IMR-90 (cell line): ENCODE measurements around the gene POM121L2. TPM values are rescaled to one million over a fixed set of nuclear protein-coding genes. Genes with fewer than 3 reads are reported as not detected.

Experiments used
- ATAC-seq: fragments of 200-7000 bp; cut with Tn5 transposase; 2 replicates; pipeline ENCODE4 v1.9.1; 2020; ENCODE audit warnings: low read depth, mild to moderate bottlenecking, moderate library complexity
- BruUV-seq: library from RNA; stranded (reverse); fragments of 400-500 nt; replicated peaks from 2 replicates; lab custom pipeline; 2021; lab: Mats Ljungman, UMichigan
- CTCF ChIA-PET: fragments of 300-600 bp; formaldehyde crosslinking; extraction: SDS; loops from one replicate; lab custom pipeline; 2021; ENCODE audit warnings: antibody characterized with exemption; lab: Yijun Ruan, JAX
- POLR2A ChIA-PET: fragments of 300-600 bp; sonication (Branson Sonifier 250); formaldehyde crosslinking; loops from one replicate; lab custom pipeline; 2022; ENCODE audit warnings: antibody characterized with exemption; ENCODE audit not compliant: unreplicated experiment; lab: Charles Lee
- DNase-seq: peaks from one replicate; pipeline ENCODE4 v3.0.0; 2013
- H2AFZ ChIP-seq: replicated peaks from 2 replicates; pipeline ENCODE3; 2013; ENCODE audit warnings: low read length, mild to moderate bottlenecking; ENCODE audit not compliant: poor library complexity
- H2AK5ac ChIP-seq: 2 replicates; pipeline ENCODE4 v1.6.1; 2013; ENCODE audit warnings: low read depth, low read length, inconsistent platforms
- H2AK9ac ChIP-seq: replicated peaks from 2 replicates; pipeline ENCODE3; 2013; ENCODE audit warnings: mild to moderate bottlenecking, low read depth, low read length, moderate library complexity; ENCODE audit not compliant: poor library complexity
- H2BK120ac ChIP-seq: 2 replicates; pipeline ENCODE4 v1.6.1; 2013; ENCODE audit warnings: low read depth, low read length, inconsistent platforms
- H2BK15ac ChIP-seq: 3 replicates; pipeline ENCODE4 v1.6.1; 2013; ENCODE audit warnings: low read depth, low read length, inconsistent platforms
- H2BK20ac ChIP-seq: 2 replicates; pipeline ENCODE4 v1.6.1; 2013; ENCODE audit warnings: low read depth, mild to moderate bottlenecking, inconsistent platforms, low read length, moderate library complexity
- H2BK5ac ChIP-seq: 2 replicates; pipeline ENCODE4 v1.6.1; 2013; ENCODE audit warnings: mild to moderate bottlenecking, low read depth, low read length, inconsistent platforms; ENCODE audit not compliant: poor library complexity, severe bottlenecking
- H3K14ac ChIP-seq: replicated peaks from 2 replicates; pipeline ENCODE4 v1.6.1; 2013; ENCODE audit warnings: low read depth, low read length, inconsistent platforms
- H3K18ac ChIP-seq: 2 replicates; pipeline ENCODE4 v1.6.1; 2013; ENCODE audit warnings: low read depth, low read length, control low read depth
- H3K23ac ChIP-seq: 2 replicates; pipeline ENCODE4 v1.6.1; 2013; ENCODE audit warnings: low read depth, low read length, inconsistent platforms
- H3K27ac ChIP-seq: 2 replicates; pipeline ENCODE4 v1.5.1; 2013; ENCODE audit warnings: mild to moderate bottlenecking, control low read depth, low read length; ENCODE audit not compliant: insufficient read depth
- H3K27me3 ChIP-seq: 2 replicates; pipeline ENCODE4 v1.6.1; 2013; ENCODE audit warnings: low read length; ENCODE audit not compliant: control insufficient read depth, insufficient read depth
- H3K36me3 ChIP-seq: 2 replicates; pipeline ENCODE4 v1.6.1; 2013; ENCODE audit warnings: low read length, mixed read lengths; ENCODE audit not compliant: control insufficient read depth, insufficient read depth
- H3K4ac ChIP-seq: 2 replicates; pipeline ENCODE4 v1.6.1; 2013; ENCODE audit warnings: low read depth, low read length, inconsistent platforms
- H3K4me1 ChIP-seq: 2 replicates; pipeline ENCODE4 v1.6.1; 2013; ENCODE audit warnings: low read length, mixed read lengths; ENCODE audit not compliant: control insufficient read depth, insufficient read depth
- H3K4me2 ChIP-seq: 2 replicates; pipeline ENCODE4 v1.6.1; 2013; ENCODE audit warnings: low read depth, mild to moderate bottlenecking, control low read depth, low read length, moderate library complexity
- H3K4me3 ChIP-seq: 2 replicates; pipeline ENCODE4 v1.5.1; 2013; ENCODE audit warnings: low read depth, mild to moderate bottlenecking, control low read depth, low read length, moderate library complexity; ENCODE audit not compliant: insufficient read depth
- H3K56ac ChIP-seq: 2 replicates; pipeline ENCODE4 v1.6.1; 2013; ENCODE audit warnings: low read length, inconsistent platforms; ENCODE audit not compliant: insufficient read depth; ENCODE audit errors: extremely low read depth
- H3K79me1 ChIP-seq, 2 experiments: 2 replicates each; pipeline ENCODE4 v1.6.1; 2013; ENCODE audit warnings: low read length in 2 of 2, inconsistent platforms in 1 of 2, low read depth in 1 of 2
- H3K9ac ChIP-seq: 2 replicates; pipeline ENCODE4 v1.6.1; 2013; ENCODE audit warnings: low read depth, low read length, control low read depth
- H3K9me1 ChIP-seq: 2 replicates; pipeline ENCODE4 v1.6.1; 2013; ENCODE audit warnings: low read length, inconsistent platforms; ENCODE audit not compliant: insufficient read depth
- H3K9me3 ChIP-seq: 2 replicates; pipeline ENCODE4 v1.6.1; 2013; ENCODE audit warnings: low read length; ENCODE audit not compliant: control insufficient read depth, insufficient read depth
- H4K20me1 ChIP-seq: 2 replicates; pipeline ENCODE4 v1.6.1; 2013; ENCODE audit warnings: low read length, inconsistent platforms; ENCODE audit not compliant: insufficient read depth
- H4K5ac ChIP-seq: 2 replicates; pipeline ENCODE4 v1.6.1; 2013; ENCODE audit warnings: mild to moderate bottlenecking, low read depth, low read length, control low read depth
- H4K8ac ChIP-seq, 2 experiments: 2 replicates each; pipeline ENCODE4 v1.6.1; 2013; ENCODE audit warnings: low read depth in 2 of 2, low read length in 2 of 2, control low read depth in 1 of 2, inconsistent platforms in 1 of 2
- H4K91ac ChIP-seq: 2 replicates; pipeline ENCODE4 v1.6.1; 2013; ENCODE audit warnings: low read depth, low read length, inconsistent platforms; ENCODE audit not compliant: insufficient read depth
- FOS ChIP-seq: fragments of 150-350 bp; IDR thresholded peaks from 2 replicates; pipeline ENCODE4 v1.6.1; 2016; ENCODE audit warnings: low read depth, low read length
- MXI1 ChIP-seq: IDR thresholded peaks from 2 replicates; pipeline ENCODE4 v1.6.1; 2012; ENCODE audit warnings: low read depth, mild to moderate bottlenecking, low read length, moderate library complexity, borderline replicate concordance
- WGBS, 2 experiments: methylation state at CpG; one replicate each; pipeline versions ENCODE4 v1.1.5 to v1.1.7; 2013; ENCODE audit warnings: missing lambda C conversion rate in 2 of 2; ENCODE audit not compliant: insufficient read length in 1 of 2; ENCODE audit errors: extremely low coverage in 2 of 2; 5-methylcytosine and 5-hydroxymethylcytosine counted together
- dilution Hi-C: fragments of 300-500 bp; cut with HindIII; formaldehyde crosslinking; loops from one replicate; pipeline ENCODE4 v1.14.3; 2018; ENCODE audit warnings: low sequenced_read_pairs; ENCODE audit not compliant: unreplicated experiment
- in situ Hi-C: fragments of 300-500 bp; cut with MboI; formaldehyde crosslinking; loops from 3 replicates; pipeline ENCODE4 v1.14.3; 2019; ENCODE audit warnings: low sequenced_read_pairs, inconsistent platforms, mixed read lengths
- intact Hi-C: fragments of 100-400 bp; cut with micrococcal nuclease; formaldehyde crosslinking; loops from 2 replicates; pipeline ENCODE4 v1.10.0; 2022
- polyA plus RNA-seq, 3 experiments: library from polyadenylated mRNA; depleted of rRNA; stranded (reverse); fragments of >200 nt; gene quantifications; 2 replicates each; pipeline ENCODE4 v1.2.3, GENCODE V29; 2012; ENCODE audit warnings: low replicate concordance in 1 of 3
- total RNA-seq: library from RNA; depleted of rRNA; stranded (reverse); fragments of >200 nt; gene quantifications from 2 replicates; pipeline ENCODE4 v1.2.3, GENCODE V29; 2012

The POM121L2 gene
- total and polyA plus RNA-seq, 2 of the 4 experiments (the other 2 are of a cell fraction) = not detected

GRCh38 chr6:27303613-27304272 is 8.3 kb downstream of the POM121L2 start:
- H2AK9ac ChIP-seq = no peak overlapping the region
- no peak overlapping the region for H4K5ac ChIP-seq
- ATAC-seq (peak; percentile 62), DNase-seq (no peak)
- in situ Hi-C loops (no loop called here), dilution Hi-C loops (no loop called here), intact Hi-C loops (loop anchor here (1.0 kb wide), 1 partner anchor 28 kb away; no protein-coding TSS in a partner anchor)
- CTCF ChIA-PET = interaction anchor here (1.3 kb wide), 1 partner anchor 9 kb away, joined by 7 read pairs; no protein-coding TSS in a partner anchor
- no peak overlapping the region for H3K4me3 ChIP-seq
- H3K14ac ChIP-seq = no peak overlapping the region
- no peak overlapping the region for H3K56ac ChIP-seq
- H3K27ac ChIP-seq = no peak overlapping the region
- TF ChIP-seq FOS (0 out of 2 replicates have a peak, but pooled peaks have one; percentile 17), MXI1 (no peak)
- H3K9me3 ChIP-seq = no peaks in the 10 kb centered on the region
- H3K23ac ChIP-seq = no peak overlapping the region
- H3K79me1 ChIP-seq = no peaks in the 10 kb centered on the region
- no peak overlapping the region for H4K91ac ChIP-seq
- H2AK5ac ChIP-seq = no peak overlapping the region
- H4K8ac ChIP-seq = no peak overlapping the region
- no peaks in the 10 kb centered on the region for H4K20me1 ChIP-seq
- no peaks in the 10 kb centered on the region for H3K36me3 ChIP-seq
- no peak overlapping the region for H2BK120ac ChIP-seq
- no peak overlapping the region for H2AFZ ChIP-seq
- POLR2A ChIA-PET = interaction anchor here (0.6 kb wide), 1 partner anchor 54 kb away, joined by 4 read pairs; no protein-coding TSS in a partner anchor
- H3K9me1 ChIP-seq = no peaks in the 10 kb centered on the region
- WGBS, 2 experiments = no CpG with 5 or more reads among the region's 16 CpGs
- no TSS peak for BruUV-seq
- H2BK5ac ChIP-seq = no peak overlapping the region
- H3K4me1 ChIP-seq = no peaks in the 10 kb centered on the region
- H3K27me3 ChIP-seq = no peaks in the 10 kb centered on the region; the same call in 1 of the 2 replicates
- no peak overlapping the region for H3K9ac ChIP-seq
- peak overlapping the region; percentile 28; the same call in 1 of the 2 replicates for H3K4me2 ChIP-seq
- no peak overlapping the region for H2BK20ac ChIP-seq
- H2BK15ac ChIP-seq = no peak overlapping the region
- no peak overlapping the region for H3K4ac ChIP-seq
- no peak overlapping the region for H3K18ac ChIP-seq
